HepG2 (cell line): ENCODE data around the gene IQCK. TPM values are rescaled to one million over a fixed set of nuclear protein-coding genes. Genes with fewer than 3 reads are reported as not detected.
A peak's percentile ranks its signal among the peaks of the same experiment; 100 is the strongest.

ENCODE experiments used
- EHMT2 ChIP-seq: fragments of 200-600 bp; sonication (generic); IDR thresholded peaks from 2 replicates; pipeline ENCODE4 v1.7.0; 2017; ENCODE audit warnings: antibody characterized with exemption, low read depth, low read length, borderline replicate concordance
- HNRNPK ChIP-seq: fragments of 200-400 bp; formaldehyde crosslinking; IDR thresholded peaks from 2 replicates; pipeline ENCODE4 v1.6.1; 2018; ENCODE audit warnings: low read length, low read depth, moderate library complexity, mild to moderate bottlenecking; ENCODE audit not compliant: poor library complexity, severe bottlenecking
- JARID2 ChIP-seq: sonication (generic); formaldehyde crosslinking; IDR thresholded peaks from 2 replicates; pipeline ENCODE4 v1.8.1; 2023; ENCODE audit warnings: missing genetic modification reagents, inconsistent platforms; ENCODE audit not compliant: insufficient replicate concordance
- JUN ChIP-seq: sonication (generic); formaldehyde crosslinking; IDR thresholded peaks from 2 replicates; pipeline ENCODE4 v1.4.0; 2020; ENCODE audit warnings: mild to moderate bottlenecking, missing genetic modification reagents
- MAFG ChIP-seq: sonication (generic); formaldehyde crosslinking; IDR thresholded peaks from 2 replicates; pipeline ENCODE4 v1.5.1; 2020; ENCODE audit warnings: mild to moderate bottlenecking, missing genetic modification reagents
- NFYC ChIP-seq: IDR thresholded peaks from 2 replicates; pipeline ENCODE4 v1.6.1; 2016; ENCODE audit warnings: missing genetic modification reagents, missing compliant biosample characterization
- REST ChIP-seq, 2 experiments: IDR thresholded peaks; 2 replicates each; pipeline ENCODE4 v1.6.1; 2011 to 2012; ENCODE audit warnings: low read length in 2 of 2, borderline replicate concordance in 1 of 2, low read depth in 1 of 2, mild to moderate bottlenecking in 1 of 2, moderate library complexity in 1 of 2
- REXO4 ChIP-seq: sonication (generic); formaldehyde crosslinking; IDR thresholded peaks from 2 replicates; pipeline ENCODE4 v1.8.0; 2022; ENCODE audit warnings: missing genetic modification reagents, mild to moderate bottlenecking, borderline replicate concordance
- ZBTB20 ChIP-seq: sonication (generic); formaldehyde crosslinking; IDR thresholded peaks from 2 replicates; pipeline ENCODE4 v1.8.1; 2023; ENCODE audit warnings: missing genetic modification reagents, low read depth, mild to moderate bottlenecking, borderline replicate concordance
- ZBTB7B ChIP-seq: sonication (generic); formaldehyde crosslinking; IDR thresholded peaks from 2 replicates; pipeline ENCODE4 v1.4.0; 2020; ENCODE audit warnings: missing genetic modification reagents
- ZNF343 ChIP-seq: sonication (generic); formaldehyde crosslinking; IDR thresholded peaks from 2 replicates; pipeline ENCODE4 v1.4.0; 2020; ENCODE audit warnings: mild to moderate bottlenecking, missing genetic modification reagents
- ZNF7 ChIP-seq: IDR thresholded peaks from 2 replicates; pipeline ENCODE4 v1.6.1; 2016; ENCODE audit warnings: missing biosample characterization, missing genetic modification reagents
- ZNF724P ChIP-seq: sonication (generic); formaldehyde crosslinking; IDR thresholded peaks from 2 replicates; pipeline ENCODE4 v1.8.0; 2022; ENCODE audit warnings: missing genetic modification reagents, borderline replicate concordance
- ZNF891 ChIP-seq: sonication (generic); formaldehyde crosslinking; IDR thresholded peaks from 2 replicates; pipeline ENCODE4 v1.5.0; 2020; ENCODE audit warnings: mild to moderate bottlenecking, missing genetic modification reagents
- polyA plus RNA-seq, 8 experiments: library from polyadenylated mRNA; depleted of rRNA in 3 of 8; stranded (reverse) in 7 of 8; unstranded in 1 of 8; fragments of >200 nt; fragmentation: Illumina TruSeq in 4 of 8; extraction: Trizol in 4 of 8; gene quantifications; 2 replicates each; pipeline versions ENCODE4 v1.2.1 to v1.2.3, GENCODE V29; 2011 to 2016; ENCODE audit warnings: low read depth in 4 of 8, missing spikeins in 1 of 8, mixed read lengths in 1 of 8; ENCODE audit not compliant: insufficient read depth in 1 of 8
- total RNA-seq, 5 experiments: library from RNA; depleted of rRNA; stranded (reverse); fragments of >200 nt; fragmentation: Illumina TruSeq; extraction: Trizol; gene quantifications; 2 replicates each; pipeline ENCODE4 v1.2.3, GENCODE V29; 2016; ENCODE audit warnings: low read depth in 1 of 5
- TF ChIP-seq, protein P1 (sequence below): sonication (generic); formaldehyde crosslinking; IDR thresholded peaks from 2 replicates; pipeline ENCODE4 v1.8.0; 2022; ENCODE audit warnings: missing genetic modification reagents, low read depth, mild to moderate bottlenecking, borderline replicate concordance
- TF ChIP-seq, protein P2 (sequence below): sonication (generic); formaldehyde crosslinking; IDR thresholded peaks from 2 replicates; pipeline ENCODE4 v1.8.1; 2023; ENCODE audit warnings: mild to moderate bottlenecking, missing genetic modification reagents
- TF ChIP-seq, protein P3 (sequence below): sonication (generic); formaldehyde crosslinking; IDR thresholded peaks from 2 replicates; pipeline ENCODE4 v1.5.1; 2020; ENCODE audit warnings: missing genetic modification reagents, mild to moderate bottlenecking, borderline replicate concordance
- TF ChIP-seq, protein P4 (sequence below), 2 experiments: fragments of 450-650 bp in 1 of 2; sonication (generic) in 1 of 2; formaldehyde crosslinking; IDR thresholded peaks; 2 replicates each; pipeline versions ENCODE4 v1.5.0 to v1.8.0; 2020 to 2022; ENCODE audit warnings: mild to moderate bottlenecking in 1 of 2, missing genetic modification reagents in 1 of 2

Gene IQCK
- total and polyA plus RNA-seq, 2 of the 13 experiments (the other 11 are each of a cell fraction or from before 2014, with no cell fraction given) = 5.1 to 7.3 TPM

- TF ChIP-seq, protein P1, sequence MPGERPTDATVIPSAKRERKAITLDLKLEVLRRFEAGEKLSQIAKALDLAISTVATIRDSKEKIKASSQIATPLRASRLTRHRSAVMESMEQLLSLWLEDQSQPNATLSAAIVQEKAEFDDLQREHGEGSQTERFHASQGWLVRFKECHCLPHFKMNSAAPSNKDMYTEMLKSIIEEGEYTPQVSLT (CRISPR knock-in tag) = peak; percentile 77; the same call in 1 of the 2 replicates
- no peak; the same call in none of the 2 replicates for TF ChIP-seq ZBTB20
- TF ChIP-seq, protein P2, sequence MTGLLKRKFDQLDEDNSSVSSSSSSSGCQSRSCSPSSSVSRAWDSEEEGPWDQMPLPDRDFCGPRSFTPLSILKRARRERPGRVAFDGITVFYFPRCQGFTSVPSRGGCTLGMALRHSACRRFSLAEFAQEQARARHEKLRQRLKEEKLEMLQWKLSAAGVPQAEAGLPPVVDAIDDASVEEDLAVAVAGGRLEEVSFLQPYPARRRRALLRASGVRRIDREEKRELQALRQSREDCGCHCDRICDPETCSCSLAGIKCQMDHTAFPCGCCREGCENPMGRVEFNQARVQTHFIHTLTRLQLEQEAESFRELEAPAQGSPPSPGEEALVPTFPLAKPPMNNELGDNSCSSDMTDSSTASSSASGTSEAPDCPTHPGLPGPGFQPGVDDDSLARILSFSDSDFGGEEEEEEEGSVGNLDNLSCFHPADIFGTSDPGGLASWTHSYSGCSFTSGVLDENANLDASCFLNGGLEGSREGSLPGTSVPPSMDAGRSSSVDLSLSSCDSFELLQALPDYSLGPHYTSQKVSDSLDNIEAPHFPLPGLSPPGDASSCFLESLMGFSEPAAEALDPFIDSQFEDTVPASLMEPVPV (CRISPR knock-in tag) = peak; percentile 87; the same call in 1 of the 2 replicates
- peak; percentile 98 for TF ChIP-seq ZNF343 (CRISPR knock-in tag)
- TF ChIP-seq HNRNPK = peak; percentile 85
- TF ChIP-seq ZBTB7B (CRISPR knock-in tag) = peak; percentile 96
- TF ChIP-seq ZNF7 (CRISPR knock-in tag) = no peak
- TF ChIP-seq MAFG = peak; percentile 62; the same call in 1 of the 2 replicates
- 0 out of 4 replicates have a peak, but pooled peaks of 1 of the 2 experiments have one; percentile 12 for TF ChIP-seq REST (IDR thresholded peaks at IDR 0.05; ENCODE audit: borderline replicate concordance in 1 of 2, low read depth in 1 of 2, low read length in 2 of 2)
- peak; percentile 96; the same call in 1 of the 2 replicates for TF ChIP-seq ZNF724P (CRISPR knock-in tag)
- TF ChIP-seq NFYC = peak; percentile 16; the same call in 1 of the 2 replicates
- no peak for TF ChIP-seq JARID2 (CRISPR knock-in tag)
- TF ChIP-seq, protein P3, sequence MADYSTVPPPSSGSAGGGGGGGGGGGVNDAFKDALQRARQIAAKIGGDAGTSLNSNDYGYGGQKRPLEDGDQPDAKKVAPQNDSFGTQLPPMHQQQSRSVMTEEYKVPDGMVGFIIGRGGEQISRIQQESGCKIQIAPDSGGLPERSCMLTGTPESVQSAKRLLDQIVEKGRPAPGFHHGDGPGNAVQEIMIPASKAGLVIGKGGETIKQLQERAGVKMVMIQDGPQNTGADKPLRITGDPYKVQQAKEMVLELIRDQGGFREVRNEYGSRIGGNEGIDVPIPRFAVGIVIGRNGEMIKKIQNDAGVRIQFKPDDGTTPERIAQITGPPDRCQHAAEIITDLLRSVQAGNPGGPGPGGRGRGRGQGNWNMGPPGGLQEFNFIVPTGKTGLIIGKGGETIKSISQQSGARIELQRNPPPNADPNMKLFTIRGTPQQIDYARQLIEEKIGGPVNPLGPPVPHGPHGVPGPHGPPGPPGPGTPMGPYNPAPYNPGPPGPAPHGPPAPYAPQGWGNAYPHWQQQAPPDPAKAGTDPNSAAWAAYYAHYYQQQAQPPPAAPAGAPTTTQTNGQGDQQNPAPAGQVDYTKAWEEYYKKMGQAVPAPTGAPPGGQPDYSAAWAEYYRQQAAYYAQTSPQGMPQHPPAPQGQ (CRISPR knock-in tag) = no peak
- TF ChIP-seq ZNF891 = peak; percentile 98
- TF ChIP-seq REXO4 (CRISPR knock-in tag) = peak; percentile 77; the same call in 1 of the 2 replicates
- peak; percentile 90 for TF ChIP-seq JUN
- no peak for TF ChIP-seq EHMT2
- TF ChIP-seq, protein P4, sequence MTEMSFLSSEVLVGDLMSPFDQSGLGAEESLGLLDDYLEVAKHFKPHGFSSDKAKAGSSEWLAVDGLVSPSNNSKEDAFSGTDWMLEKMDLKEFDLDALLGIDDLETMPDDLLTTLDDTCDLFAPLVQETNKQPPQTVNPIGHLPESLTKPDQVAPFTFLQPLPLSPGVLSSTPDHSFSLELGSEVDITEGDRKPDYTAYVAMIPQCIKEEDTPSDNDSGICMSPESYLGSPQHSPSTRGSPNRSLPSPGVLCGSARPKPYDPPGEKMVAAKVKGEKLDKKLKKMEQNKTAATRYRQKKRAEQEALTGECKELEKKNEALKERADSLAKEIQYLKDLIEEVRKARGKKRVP (CRISPR knock-in tag; IDR thresholded peaks at IDR 0.05) = peak in 1 of 2 experiments; percentile 69; a peak in 1 of 4 replicates
These were observed at the start of gene IQCK, which contains the start of gene KNOP1 (continued) for GRCh38 chr16:19717741-19718623.
